Measurements from ENCODE around the gene H2AZ2. TPM values are rescaled to one million over a fixed set of nuclear protein-coding genes. Genes with fewer than 3 reads are reported as not detected.
"Not testable (repeated sequence)": the region's sequence is repeated elsewhere in the genome, so short reads cannot be mapped to it uniquely, and the experiment has no call there.

The H2AZ2 gene
- total and polyA plus RNA-seq, 2 donors from 2014 or later: 121 to 140 TPM

GRCh38 chr7:44787041-44787440 lies 60.8 kb downstream of the H2AZ2 start:
- TF ChIP-seq CTCF (IDR thresholded peaks at IDR 0.05; ENCODE audit: borderline replicate concordance, extremely low read depth, insufficient read depth): no peak
- no peak for DNase-seq
- Histone ChIP-seq H3K9ac (ENCODE audit: low read length in 3 of 3) (no peak overlapping the region), H3K36me3 (ENCODE audit: control insufficient read depth in 2 of 3, insufficient read depth in 3 of 3, low read length in 3 of 3) (no peaks in the 10 kb centered on the region), H3K27ac (ENCODE audit: low read depth in 2 of 2, low read length in 2 of 2) (no peak overlapping the region), H3K4me1 (ENCODE audit: control insufficient read depth in 2 of 3, insufficient read depth in 2 of 3, low read depth in 1 of 3, low read length in 3 of 3) (no peaks in the 10 kb centered on the region), H3K9me3 (ENCODE audit: control insufficient read depth in 2 of 3, insufficient read depth in 1 of 3, low read length in 3 of 3) (peaks cover 0 to 5% (median 0%) of the 10 kb centered on the region in 3 donors), H3K4me3 (ENCODE audit: low read length in 3 of 3) (no peak overlapping the region), H3K27me3 (ENCODE audit: control insufficient read depth, insufficient read depth, low read length) (no peaks in the 10 kb centered on the region)
- FAIRE-seq: no peak
- intact Hi-C loops (cut with DNase I): no loop called here

GRCh38 chr7:44785218-44785617 lies 62.7 kb downstream of the H2AZ2 start:
- H3K36me3 ChIP-seq (ENCODE audit: control insufficient read depth in 2 of 3, insufficient read depth in 3 of 3, low read length in 3 of 3); H3K27ac ChIP-seq (ENCODE audit: low read depth in 2 of 2, low read length in 2 of 2); H3K9ac ChIP-seq (ENCODE audit: low read length in 3 of 3); H3K4me3 ChIP-seq (ENCODE audit: low read length in 3 of 3); H3K9me3 ChIP-seq (ENCODE audit: control insufficient read depth in 2 of 3, insufficient read depth in 1 of 3, low read length in 3 of 3); DNase-seq; H3K27me3 ChIP-seq (ENCODE audit: control insufficient read depth, insufficient read depth, low read length); FAIRE-seq; H3K4me1 ChIP-seq (ENCODE audit: control insufficient read depth in 2 of 3, insufficient read depth in 2 of 3, low read depth in 1 of 3, low read length in 3 of 3); intact Hi-C loops (cut with DNase I): not testable (repeated sequence)

- DNase-seq: no peak
- Histone ChIP-seq H3K9ac (ENCODE audit: low read length in 3 of 3) (no peak overlapping the region), H3K36me3 (ENCODE audit: control insufficient read depth in 2 of 3, insufficient read depth in 3 of 3, low read length in 3 of 3) (no peaks in the 10 kb centered on the region), H3K27ac (ENCODE audit: low read depth in 2 of 2, low read length in 2 of 2) (no peak overlapping the region), H3K4me1 (ENCODE audit: control insufficient read depth in 2 of 3, insufficient read depth in 2 of 3, low read depth in 1 of 3, low read length in 3 of 3) (no peaks in the 10 kb centered on the region), H3K4me3 (ENCODE audit: low read length in 3 of 3) (no peak overlapping the region), H3K9me3 (ENCODE audit: control insufficient read depth in 2 of 3, insufficient read depth in 1 of 3, low read length in 3 of 3) (peaks cover 0 to 5% (median 0%) of the 10 kb centered on the region in 3 donors), H3K27me3 (ENCODE audit: control insufficient read depth, insufficient read depth, low read length) (no peaks in the 10 kb centered on the region)
- no peak for FAIRE-seq
- intact Hi-C loops (cut with DNase I): no loop called here
- TF ChIP-seq CTCF (IDR thresholded peaks at IDR 0.05; ENCODE audit: borderline replicate concordance, extremely low read depth, insufficient read depth): no peak
These were observed 63.5 kb downstream of the H2AZ2 start for GRCh38 chr7:44784364-44784763.

- FAIRE-seq: no peak
These were observed 64.5 kb downstream of the H2AZ2 start for GRCh38 chr7:44783407-44783806.

More at GRCh38 chr7:44783407-44783806, 64.5 kb downstream of the H2AZ2 start:
- no peak overlapping the region for H3K27ac ChIP-seq (ENCODE audit: low read depth in 2 of 2, low read length in 2 of 2)
- no peak for DNase-seq
- peaks cover 0 to 5% (median 0%) of the 10 kb centered on the region in 3 donors for H3K9me3 ChIP-seq (ENCODE audit: control insufficient read depth in 2 of 3, insufficient read depth in 1 of 3, low read length in 3 of 3)
- H3K36me3 ChIP-seq (ENCODE audit: control insufficient read depth in 2 of 3, insufficient read depth in 3 of 3, low read length in 3 of 3): no peaks in the 10 kb centered on the region
- H3K4me1 ChIP-seq (ENCODE audit: control insufficient read depth in 2 of 3, insufficient read depth in 2 of 3, low read depth in 1 of 3, low read length in 3 of 3): no peaks in the 10 kb centered on the region
- H3K9ac ChIP-seq (ENCODE audit: low read length in 3 of 3): no peak overlapping the region
- no peak for TF ChIP-seq CTCF (IDR thresholded peaks at IDR 0.05; ENCODE audit: borderline replicate concordance, extremely low read depth, insufficient read depth)
- H3K27me3 ChIP-seq (ENCODE audit: control insufficient read depth, insufficient read depth, low read length): no peaks in the 10 kb centered on the region
- intact Hi-C loops (cut with DNase I): no loop called here
- no peak overlapping the region for H3K4me3 ChIP-seq (ENCODE audit: low read length in 3 of 3)

Measured in kidney (tissue), 14 donors.